UCSD-AML1 (cell line): ENCODE measurements around the gene THSD7B.

Experiments used
- DNase-seq: peaks from one replicate; lab custom pipeline; 2025; ENCODE audit not compliant: unreplicated experiment; lab: John Stamatoyannopoulos, UW

THSD7B gene

DNA sequence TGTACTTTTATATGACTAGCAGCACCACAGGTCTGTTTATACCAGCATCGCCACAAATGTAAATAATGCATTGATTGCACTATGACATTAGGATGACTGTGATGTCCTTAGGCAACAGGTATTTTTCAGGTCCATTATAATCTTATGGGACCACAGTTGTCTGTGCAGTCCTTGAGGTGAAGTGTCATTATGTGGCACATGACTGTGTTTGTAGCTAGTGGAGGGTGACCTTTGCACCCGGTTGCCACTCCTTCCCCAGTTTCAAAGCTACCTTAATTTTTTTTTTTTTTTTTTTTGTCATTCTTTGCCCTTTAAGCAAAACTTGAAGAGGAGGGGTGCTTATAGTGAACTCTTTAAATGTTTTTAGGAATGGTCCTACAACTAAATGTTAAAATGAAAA, 386.4 kb downstream of the THSD7B start:
- DNase-seq = no peak

DNA sequence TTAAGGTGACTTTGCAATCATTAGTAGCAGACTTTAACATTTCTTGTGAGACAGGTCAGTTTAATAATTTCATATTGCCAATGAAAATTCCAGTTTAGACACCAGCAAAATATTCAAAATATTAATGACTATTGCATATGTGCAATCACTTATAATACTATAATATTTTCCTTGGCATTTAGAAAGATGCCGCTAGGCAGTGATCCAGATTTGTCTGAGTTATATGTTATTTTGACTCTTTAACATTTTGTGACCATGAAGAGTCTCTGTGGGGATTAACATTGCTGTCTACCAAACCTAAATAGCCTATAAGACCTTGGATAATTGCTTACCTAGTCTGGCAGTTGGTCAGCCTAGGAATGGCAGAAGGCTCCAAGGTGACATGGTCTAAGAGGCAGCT, 389.6 kb downstream of the THSD7B start:
- no peak for DNase-seq

DNA sequence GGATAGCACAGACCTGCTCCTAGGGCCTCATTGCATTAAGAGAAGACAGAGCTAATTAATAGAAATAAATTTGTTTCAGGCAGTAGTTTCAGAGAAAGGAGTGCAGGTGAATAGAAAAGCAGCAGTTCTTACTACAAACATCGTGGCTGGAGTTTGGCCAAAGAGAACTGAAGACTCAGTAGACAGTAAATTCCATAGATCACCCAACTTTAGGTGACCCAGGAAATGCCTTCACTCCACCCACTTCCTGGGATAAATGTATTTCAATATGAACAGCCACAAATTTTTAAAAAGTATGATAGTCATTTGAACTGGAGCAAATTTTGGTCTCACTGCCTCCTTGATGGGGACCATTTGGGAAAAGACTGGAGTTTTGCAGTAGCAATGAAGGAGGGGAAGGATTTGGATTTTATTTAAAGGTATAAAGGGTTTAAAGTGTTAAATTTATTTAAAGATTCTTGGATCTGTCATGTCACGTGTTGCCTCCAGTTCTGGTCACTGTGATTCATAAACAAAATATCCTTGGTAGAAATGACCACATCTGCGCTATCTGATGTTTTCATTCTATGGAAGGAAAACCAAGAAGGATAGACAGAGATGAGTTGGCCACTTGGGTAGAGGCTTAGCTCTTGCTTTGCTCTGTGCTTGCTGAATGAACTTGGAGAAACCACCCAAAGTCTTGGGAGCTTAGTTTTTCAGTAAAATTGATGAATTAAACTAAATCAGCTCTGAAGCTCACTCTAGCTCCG, 390.2 kb downstream of the THSD7B start:
- DNase-seq = no peak

DNA sequence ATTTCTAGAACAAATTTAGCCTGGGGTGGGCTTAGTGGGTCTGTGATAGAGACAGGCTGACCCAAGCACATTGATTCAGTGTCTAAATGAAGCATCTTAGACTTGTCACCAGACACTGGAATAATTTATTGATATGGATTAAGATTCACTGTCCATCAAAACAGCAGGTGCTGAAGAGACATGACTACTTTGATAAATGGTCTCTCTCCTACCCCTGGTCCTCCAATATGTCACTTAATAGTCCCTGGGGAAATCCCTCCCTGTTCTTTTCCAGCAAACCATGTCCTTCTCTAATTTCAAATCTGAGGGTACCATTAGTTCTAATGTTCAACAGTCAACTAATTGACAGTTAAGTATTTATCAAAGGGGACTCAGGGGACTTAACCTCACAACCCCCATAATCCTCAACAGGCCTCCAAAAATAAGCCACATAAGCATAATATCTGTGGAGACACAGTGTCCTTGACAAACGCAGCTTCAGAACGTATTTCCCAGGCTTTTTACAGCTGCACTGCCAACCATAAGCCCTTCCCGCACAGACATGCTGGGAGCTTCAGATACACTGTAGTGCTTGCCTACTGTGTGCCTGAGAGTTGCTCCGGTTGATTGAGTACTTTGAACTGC, 391.0 kb downstream of the THSD7B start:
- DNase-seq = no peak

DNA sequence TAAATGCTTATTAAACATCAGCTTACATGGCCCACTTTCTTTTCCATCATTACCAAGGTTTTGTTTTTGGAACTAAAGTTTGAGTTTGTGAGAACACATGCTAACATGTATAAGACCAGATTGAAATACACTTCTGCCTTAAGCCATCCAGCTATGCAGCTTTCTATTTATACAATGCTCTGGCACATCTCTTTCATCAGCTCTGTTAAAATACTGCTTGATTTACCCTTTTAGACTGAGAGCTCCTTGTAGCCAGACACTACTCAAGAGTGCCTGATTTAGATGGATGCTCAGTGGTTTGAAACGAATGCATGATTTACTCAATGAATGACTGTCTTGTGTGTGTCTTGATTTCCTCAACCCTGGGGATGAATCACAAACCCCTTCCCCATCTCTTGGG, 392.5 kb downstream of the THSD7B start:
- no peak for DNase-seq

DNA sequence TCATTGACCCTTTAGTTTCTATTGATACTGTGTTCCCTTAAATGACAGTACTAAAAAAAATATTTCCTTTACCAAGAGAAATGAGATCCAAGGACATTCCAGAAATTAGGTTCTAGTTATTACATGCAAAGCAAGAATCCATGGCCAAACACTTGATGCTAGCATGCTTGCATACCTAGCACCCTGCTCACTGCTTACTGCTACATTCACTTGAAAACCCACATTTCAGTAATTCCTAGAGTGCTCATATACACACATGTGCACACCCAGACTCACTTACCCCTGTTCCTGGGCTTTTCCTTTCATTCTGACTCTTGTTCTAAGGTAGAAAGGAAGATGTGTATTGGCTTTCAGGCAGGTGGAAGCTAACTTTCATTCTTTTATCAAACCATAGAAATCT, 395.9 kb downstream of the THSD7B start:
- DNase-seq = no peak

DNA sequence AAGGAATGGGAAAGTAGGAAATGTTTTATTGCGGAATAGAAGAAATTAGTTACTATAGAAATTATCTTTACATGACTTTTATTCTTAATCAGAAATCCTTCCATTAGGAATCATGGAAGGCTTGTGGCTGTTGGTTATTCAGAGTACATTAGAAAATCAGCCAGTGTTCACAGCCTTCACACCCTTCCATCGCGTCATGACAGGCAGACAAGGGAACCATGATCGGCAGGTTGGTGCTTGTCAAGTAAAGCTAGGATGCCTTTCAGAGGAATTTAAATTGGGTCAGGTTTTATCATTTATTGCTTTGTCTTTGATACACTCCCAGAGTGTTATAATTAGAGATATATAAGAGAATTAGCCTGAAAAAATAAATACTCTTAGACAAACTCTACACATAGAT, 400.6 kb downstream of the THSD7B start:
- no peak for DNase-seq

DNA sequence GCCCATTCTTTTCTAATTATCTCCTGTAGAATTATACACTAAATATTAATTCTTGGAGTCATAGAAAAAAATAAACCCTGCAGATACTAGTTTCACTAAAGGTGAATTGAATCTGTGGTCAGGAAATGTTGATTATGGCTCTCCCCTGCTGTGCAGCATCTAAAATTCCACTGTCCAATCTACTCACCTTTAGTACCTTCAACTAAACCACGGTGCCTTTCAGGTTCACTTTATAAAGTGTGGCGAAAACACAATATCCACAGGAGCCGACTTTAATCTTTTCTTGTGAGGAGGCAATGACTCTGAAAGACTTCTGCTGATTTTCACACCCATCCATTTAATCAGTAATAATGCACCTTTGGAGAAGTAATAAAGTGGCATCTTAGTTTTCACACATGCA, 402.3 kb downstream of the THSD7B start:
- no peak for DNase-seq

DNA sequence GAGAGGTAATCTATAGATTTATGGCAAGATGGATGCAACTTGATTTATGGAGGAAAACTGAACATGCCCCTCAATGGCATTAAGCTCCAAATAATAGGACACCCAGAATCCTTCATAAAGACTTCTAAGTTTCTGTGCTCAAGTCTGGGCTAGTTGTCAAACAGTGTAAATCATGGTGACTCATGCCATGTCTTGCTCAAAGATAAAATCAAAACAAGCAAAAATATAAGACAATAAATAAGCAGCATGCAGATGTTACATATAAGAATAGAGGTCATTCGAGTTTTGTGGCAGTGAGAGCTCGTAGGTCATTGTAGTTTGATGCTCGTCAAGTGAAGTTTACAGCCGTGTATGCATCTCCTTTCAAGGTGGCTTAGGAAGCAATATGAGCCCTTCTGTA, 403.2 kb downstream of the THSD7B start:
- DNase-seq = no peak

DNA sequence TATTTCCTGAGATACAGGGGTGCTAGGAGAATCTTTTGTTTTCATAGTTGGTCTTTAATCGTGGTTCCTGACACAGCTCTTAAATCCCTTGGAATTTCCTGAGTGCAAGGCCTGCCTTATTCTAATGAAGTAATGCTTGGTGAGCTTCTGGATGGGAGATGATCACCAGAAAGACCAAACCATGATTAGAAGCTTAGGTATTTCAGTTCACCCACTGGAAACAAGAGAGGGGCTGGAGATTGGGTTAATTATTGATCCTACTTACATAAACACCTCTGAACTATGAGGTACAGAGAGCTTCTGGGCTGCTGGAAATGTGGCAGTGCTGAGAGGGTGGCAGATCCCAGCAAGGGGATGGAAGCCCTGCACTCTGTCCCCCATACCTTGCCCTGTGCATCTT, 406.8 kb downstream of the THSD7B start:
- no peak for DNase-seq

DNA sequence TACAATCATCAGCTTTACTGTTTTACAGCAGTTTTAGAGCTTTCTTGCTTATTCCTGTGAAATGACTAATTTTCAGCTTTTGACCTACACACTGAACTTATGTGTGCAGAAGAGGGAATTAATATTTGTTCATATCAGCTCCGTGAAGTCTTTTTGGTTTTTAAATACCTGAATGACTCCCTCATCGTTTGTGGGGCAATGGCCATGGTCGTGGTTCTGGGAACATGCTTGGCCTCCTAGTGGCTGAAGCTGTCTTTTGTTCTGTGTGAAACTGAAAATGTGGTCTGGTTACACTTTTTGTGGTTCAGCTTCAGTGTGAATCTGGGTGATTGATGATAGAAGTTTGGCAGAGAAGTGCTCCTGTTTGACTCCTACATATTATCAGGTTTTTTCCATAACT, 408.1 kb downstream of the THSD7B start:
- DNase-seq = no peak

DNA sequence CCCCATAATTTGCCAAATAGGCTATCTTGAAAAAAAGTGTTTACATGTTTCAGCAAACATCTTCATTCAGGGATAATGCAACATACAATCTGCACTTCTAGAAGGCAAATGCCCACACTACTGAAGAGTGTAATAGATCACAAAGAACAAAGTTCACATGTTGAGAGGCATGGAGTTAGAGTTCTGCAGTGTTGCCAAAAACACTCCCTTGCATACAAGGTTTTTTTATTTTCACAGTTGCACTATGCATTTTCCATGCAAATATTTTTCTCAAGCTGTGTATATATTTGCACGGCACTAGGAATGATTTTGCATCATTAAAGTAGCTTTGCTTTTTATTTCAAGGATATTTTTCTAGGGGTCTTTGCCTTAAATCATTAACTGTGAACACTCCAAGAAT, 409.9 kb downstream of the THSD7B start:
- DNase-seq = no peak

DNA sequence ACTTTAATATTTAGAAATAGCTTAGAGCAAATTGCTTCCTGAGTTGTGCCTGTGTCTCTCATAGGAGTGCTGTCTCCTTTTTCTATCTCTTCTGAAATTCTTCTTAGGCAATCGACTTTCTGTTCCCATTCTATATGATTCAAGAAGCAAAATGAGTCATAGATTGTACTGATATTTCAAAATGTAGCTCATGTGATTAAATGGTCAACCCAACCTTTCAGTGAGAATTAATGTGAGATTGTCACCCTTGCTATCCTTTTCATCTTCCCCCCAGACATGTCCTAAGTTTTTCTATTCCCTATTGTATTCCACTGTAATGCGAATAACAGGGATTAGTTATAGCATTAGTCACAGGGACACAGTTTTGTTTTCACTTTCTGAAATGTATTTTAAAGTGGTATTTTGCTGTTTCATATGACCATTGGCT, 413.6 kb downstream of the THSD7B start:
- DNase-seq = no peak

DNA sequence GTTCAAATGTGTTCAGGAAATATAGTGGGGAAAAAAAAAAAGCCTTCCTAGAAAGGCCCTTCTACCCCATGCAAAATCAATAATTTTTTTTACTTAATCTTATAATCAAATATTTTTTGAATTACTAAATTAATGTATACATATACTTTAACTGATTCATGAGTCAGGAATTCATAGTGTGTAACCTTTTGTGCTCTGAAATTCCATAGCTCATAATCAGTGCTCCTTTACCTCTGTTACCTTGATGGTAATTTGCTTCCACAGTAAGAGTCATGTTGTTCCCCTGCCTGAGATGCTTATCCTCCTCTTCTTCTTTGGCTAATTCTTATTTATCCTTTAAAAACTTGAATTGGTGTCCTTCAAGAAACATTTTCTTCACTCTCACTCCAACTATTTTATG, 414.2 kb downstream of the THSD7B start:
- no peak for DNase-seq

DNA sequence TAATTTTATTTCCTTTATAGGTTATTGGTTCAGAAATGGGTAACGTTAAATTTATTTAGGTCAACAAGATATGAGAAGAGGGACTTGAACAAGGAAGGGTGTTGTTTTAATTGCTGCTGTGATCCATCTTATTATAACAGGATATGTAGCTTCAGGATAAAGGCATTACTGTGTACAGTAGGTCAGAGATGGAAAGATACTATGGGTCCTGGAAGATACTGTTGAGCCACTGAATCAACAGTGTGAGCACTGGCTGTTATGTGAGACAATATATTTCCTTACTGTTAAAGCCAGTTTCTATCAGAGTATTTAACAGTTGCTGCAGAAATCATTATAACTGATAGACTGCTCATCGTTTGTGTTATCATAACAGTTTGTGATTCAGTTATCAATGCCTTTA, 414.7 kb downstream of the THSD7B start:
- no peak for DNase-seq

DNA sequence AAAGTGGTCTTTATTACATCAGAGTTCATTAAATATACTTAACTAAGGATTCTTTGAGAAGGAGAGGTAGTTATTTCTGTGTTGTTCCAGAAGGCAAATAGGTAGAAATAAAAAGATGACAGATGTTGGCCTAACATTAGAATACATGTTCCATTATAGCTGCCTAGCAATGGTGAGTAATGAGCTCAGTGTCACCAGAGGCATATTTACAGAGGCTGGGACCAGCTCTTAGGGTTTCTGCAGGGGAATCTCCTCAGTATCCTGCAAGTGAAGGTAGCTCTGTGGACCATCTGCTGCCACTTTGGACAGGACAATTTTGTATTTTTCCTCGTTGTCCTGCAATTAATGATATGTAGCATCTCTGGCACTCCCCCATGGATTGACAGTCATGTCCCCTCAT, 416.0 kb downstream of the THSD7B start:
- no peak for DNase-seq

DNA sequence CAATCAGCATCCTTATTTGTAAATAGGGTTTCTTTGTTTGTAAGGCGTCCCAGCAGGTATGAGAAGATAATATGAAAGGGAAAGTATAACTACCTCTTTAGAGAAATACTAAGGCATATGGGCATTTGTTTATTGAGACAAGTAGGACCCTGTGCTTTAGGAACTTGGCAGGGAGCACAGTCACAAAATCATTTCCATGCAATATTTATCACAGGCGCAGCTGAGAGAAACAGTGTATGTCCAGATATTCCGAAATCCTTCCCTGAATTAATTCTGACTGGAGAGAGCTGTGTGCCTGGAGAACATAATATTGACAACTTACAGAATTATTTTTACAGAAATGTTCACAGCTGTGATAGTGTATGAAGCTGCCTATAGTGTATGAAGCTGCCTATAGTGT, 416.7 kb downstream of the THSD7B start:
- no peak for DNase-seq

DNA sequence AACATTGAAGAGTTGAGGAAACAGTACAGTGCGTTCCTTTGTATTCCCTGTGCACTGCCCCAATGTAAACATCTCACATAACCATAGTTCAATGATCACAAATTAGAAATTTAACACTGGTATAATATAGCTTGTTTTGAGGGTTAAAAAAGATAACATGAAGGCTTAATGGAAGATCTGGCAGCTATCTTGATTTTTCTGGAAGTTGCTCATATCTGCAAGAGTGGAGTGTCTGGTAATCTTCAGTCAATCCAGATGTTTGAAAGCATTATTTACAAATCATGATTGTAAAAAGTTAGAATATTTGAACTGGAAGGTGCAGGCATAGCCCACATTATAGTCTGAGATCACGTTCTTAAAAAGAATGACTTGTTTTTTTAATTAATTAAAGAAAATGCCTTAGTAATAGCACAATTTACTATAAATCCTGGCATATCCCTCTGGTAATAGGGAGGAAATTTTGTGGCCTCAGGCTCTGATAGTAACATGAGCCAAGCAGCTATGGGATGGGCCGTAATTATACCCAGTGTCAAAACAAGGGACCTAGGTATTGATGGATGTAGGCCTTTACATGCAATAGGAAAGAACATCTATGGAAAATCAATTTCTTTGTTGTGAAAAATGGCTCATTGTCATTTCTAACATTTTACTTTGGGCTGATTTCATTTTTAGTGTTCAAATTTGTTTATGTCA, 418.0 kb downstream of the THSD7B start:
- DNase-seq = no peak

DNA sequence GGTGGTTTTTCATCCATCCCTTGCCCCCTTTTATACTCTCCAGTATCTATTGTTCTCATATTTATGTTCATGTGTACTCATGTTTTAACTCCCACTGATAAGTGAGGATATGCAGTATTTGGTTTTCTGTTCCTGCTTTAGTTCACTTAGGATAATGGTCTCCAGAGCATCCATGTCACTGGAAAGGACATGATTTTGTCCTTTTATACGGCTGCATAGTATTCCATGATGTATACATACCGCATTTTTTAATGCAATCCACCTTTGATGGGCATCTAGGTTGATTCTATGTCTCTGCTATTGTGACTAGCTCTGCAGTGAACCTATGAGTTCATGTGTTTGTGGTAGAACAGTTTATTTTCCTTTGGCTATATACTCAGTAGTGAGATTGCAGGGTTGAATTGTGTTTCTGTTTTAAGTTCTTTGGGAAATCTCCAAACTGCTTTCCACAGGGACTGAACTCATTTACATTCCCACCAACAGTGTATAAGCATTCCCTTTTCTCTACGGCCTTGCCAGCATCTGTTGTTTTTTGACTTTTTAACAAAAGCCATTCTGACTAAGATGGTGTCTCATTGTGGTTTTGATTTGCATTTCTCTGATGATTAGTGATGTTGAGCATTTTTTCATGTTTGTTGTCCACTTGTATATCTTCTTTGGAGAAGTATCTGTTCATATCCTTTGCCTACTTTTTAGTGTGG, 420.2 kb downstream of the THSD7B start:
- no peak for DNase-seq

DNA sequence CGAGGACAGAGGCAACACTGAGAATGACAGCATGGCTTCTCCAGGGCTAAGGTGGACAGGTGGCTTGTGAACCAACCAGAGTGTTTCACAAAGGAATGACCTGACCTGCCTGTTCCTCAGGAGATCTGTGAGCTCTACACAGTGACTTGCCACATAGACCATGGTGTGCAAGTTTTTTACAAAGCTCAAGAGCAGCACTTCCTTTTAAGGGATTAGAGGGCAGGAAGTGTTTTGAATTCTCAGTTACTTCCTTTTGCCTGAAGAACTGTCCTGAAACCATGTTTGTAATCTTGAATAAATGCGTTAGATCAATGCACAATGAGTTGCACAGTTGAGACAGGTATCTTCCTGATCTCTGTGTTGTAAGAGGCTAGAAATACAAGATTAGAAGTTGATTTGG, 421.9 kb downstream of the THSD7B start:
- no peak for DNase-seq

DNA sequence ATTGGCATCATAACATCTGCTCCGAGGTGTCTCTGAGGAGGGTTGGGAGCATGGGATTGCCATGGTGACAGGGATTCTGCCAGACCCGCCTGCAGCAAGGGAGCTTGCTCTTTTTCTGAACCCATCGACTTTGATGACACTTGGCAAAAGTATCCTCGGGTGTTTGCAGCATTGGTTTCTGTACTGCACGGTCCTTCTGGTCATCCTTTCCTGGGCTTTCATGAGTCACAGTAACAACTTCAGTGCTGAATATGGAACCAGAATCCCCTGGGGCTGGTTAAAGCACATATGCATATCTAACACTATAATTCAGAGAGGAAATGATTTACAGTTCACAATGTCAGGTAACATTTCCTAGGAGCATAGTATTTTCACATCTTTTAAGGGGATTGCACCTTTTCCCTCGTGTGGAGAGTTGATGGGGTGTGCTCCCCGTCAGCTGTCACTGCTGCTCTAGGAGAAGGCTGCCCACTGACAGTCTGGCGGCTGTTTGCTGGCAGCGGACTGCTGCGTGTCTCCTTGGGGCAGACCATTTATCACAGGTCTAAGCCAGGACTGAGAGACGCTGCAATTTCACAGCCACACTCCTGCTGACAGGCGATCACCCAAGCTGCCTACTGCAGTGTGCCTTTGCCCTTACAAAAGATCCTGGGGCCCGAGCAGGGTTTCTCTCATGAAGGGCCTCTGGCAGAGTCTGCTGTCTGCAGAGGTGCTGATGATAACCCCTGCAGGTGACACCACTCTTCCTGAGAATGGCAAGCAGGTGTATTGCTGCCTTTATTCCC, 425.3 kb downstream of the THSD7B start:
- no peak for DNase-seq
